ENCODE results near the gene CIB4.

Gene CIB4

GRCh38 chr2:26621469-26622199, 19.5 kb downstream of the CIB4 start:
- H4K91ac ChIP-seq (ENCODE audit: low read length) = no peak overlapping the region
- no peak overlapping the region for H2BK15ac ChIP-seq (ENCODE audit: low read depth, poor library complexity, severe bottlenecking)
- H3K9ac ChIP-seq (ENCODE audit: low read length) = no peak overlapping the region
- no peak overlapping the region for H3K4me3 ChIP-seq (ENCODE audit: insufficient read depth in 1 of 2, low read depth in 1 of 2, low read length in 2 of 2)
- WGBS = 82% methylated on average over 5 of the region's 5 CpGs
- no peak overlapping the region for H3K27ac ChIP-seq (ENCODE audit: low read length, poor library complexity, severe bottlenecking)
- no peak overlapping the region for H3K4me2 ChIP-seq (ENCODE audit: low read length, poor library complexity, severe bottlenecking)
- no peak overlapping the region for H2AFZ ChIP-seq (ENCODE audit: low read depth, low read length)
- peak; percentile 68 for DNase-seq
- peaks cover 4% of the 10 kb centered on the region for H3K4me1 ChIP-seq (ENCODE audit: control insufficient read depth, insufficient read depth, low read depth, low read length)
- H3K18ac ChIP-seq (ENCODE audit: low read depth in 1 of 2, low read length in 2 of 2) = no peak overlapping the region
- no peak overlapping the region for H3K23ac ChIP-seq (ENCODE audit: low read length in 2 of 2)
- H2BK5ac ChIP-seq (ENCODE audit: low read depth, low read length, poor library complexity, severe bottlenecking) = no peak overlapping the region
- no peak overlapping the region for H3K4ac ChIP-seq (ENCODE audit: low read depth in 1 of 2, low read length in 2 of 2)
- no peaks in the 10 kb centered on the region for H3K79me1 ChIP-seq (replicated peaks; ENCODE audit: low read length, poor library complexity, severe bottlenecking)
- H3K14ac ChIP-seq (ENCODE audit: low read length in 2 of 2) = no peak overlapping the region
- peaks cover 40 to 52% of the 10 kb centered on the region in 2 experiments for H3K27me3 ChIP-seq (ENCODE audit: control insufficient read depth in 1 of 2, insufficient read depth in 1 of 2, low read length in 2 of 2)
- no peak overlapping the region for H2BK120ac ChIP-seq (ENCODE audit: low read depth, low read length)
- H3K36me3 ChIP-seq (ENCODE audit: control insufficient read depth in 1 of 2, insufficient read depth in 2 of 2, low read depth in 1 of 2, low read length in 2 of 2) = no peaks in the 10 kb centered on the region
- no peak overlapping the region for H2BK12ac ChIP-seq (ENCODE audit: low read length in 2 of 2)
- peaks cover 7% of the 10 kb centered on the region for H3K9me3 ChIP-seq (ENCODE audit: control insufficient read depth, low read length)
- no peak overlapping the region for H4K8ac ChIP-seq (ENCODE audit: low read length)
- H2AK5ac ChIP-seq (ENCODE audit: low read length, severe bottlenecking) = no peak overlapping the region

GRCh38 chr2:26620031-26620605, 21.0 kb downstream of the CIB4 start:
- H3K9ac ChIP-seq (ENCODE audit: low read length) = no peak overlapping the region
- peaks cover 55 to 67% of the 10 kb centered on the region in 2 experiments for H3K27me3 ChIP-seq (ENCODE audit: control insufficient read depth in 1 of 2, insufficient read depth in 1 of 2, low read length in 2 of 2)
- H3K36me3 ChIP-seq (ENCODE audit: control insufficient read depth in 1 of 2, insufficient read depth in 2 of 2, low read depth in 1 of 2, low read length in 2 of 2) = no peaks in the 10 kb centered on the region
- H3K4me2 ChIP-seq (ENCODE audit: low read length, poor library complexity, severe bottlenecking) = no peak overlapping the region
- no peak overlapping the region for H2BK120ac ChIP-seq (ENCODE audit: low read depth, low read length)
- no peak overlapping the region for H4K8ac ChIP-seq (ENCODE audit: low read length)
- no peak overlapping the region for H2BK15ac ChIP-seq (ENCODE audit: low read depth, poor library complexity, severe bottlenecking)
- H3K9me3 ChIP-seq (ENCODE audit: control insufficient read depth, low read length) = peaks cover 7% of the 10 kb centered on the region
- no peak overlapping the region for H2BK12ac ChIP-seq (ENCODE audit: low read length in 2 of 2)
- H3K27ac ChIP-seq (ENCODE audit: low read length, poor library complexity, severe bottlenecking) = no peak overlapping the region
- H2AK5ac ChIP-seq (ENCODE audit: low read length, severe bottlenecking) = no peak overlapping the region
- H3K4me1 ChIP-seq (ENCODE audit: control insufficient read depth, insufficient read depth, low read depth, low read length) = peaks cover 4% of the 10 kb centered on the region
- no peak overlapping the region for H3K18ac ChIP-seq (ENCODE audit: low read depth in 1 of 2, low read length in 2 of 2)
- H2BK5ac ChIP-seq (ENCODE audit: low read depth, low read length, poor library complexity, severe bottlenecking) = no peak overlapping the region
- no peak overlapping the region for H3K14ac ChIP-seq (ENCODE audit: low read length in 2 of 2)
- 47% methylated on average over 7 of the region's 14 CpGs for WGBS
- no peak overlapping the region for H3K4me3 ChIP-seq (ENCODE audit: insufficient read depth in 1 of 2, low read depth in 1 of 2, low read length in 2 of 2)
- no peak overlapping the region for H2AFZ ChIP-seq (ENCODE audit: low read depth, low read length)
- H3K4ac ChIP-seq (ENCODE audit: low read depth in 1 of 2, low read length in 2 of 2) = no peak overlapping the region
- no peak overlapping the region for H3K23ac ChIP-seq (ENCODE audit: low read length in 2 of 2)
- no peak for DNase-seq
- H4K91ac ChIP-seq (ENCODE audit: low read length) = peak overlapping the region; percentile 50
- no peaks in the 10 kb centered on the region for H3K79me1 ChIP-seq (replicated peaks; ENCODE audit: low read length, poor library complexity, severe bottlenecking)

GRCh38 chr2:26619521-26619951, 21.6 kb downstream of the CIB4 start:
- Histone ChIP-seq H3K36me3 (ENCODE audit: control insufficient read depth in 1 of 2, insufficient read depth in 2 of 2, low read depth in 1 of 2, low read length in 2 of 2) (no peaks in the 10 kb centered on the region), H3K27ac (ENCODE audit: low read length, poor library complexity, severe bottlenecking) (no peak overlapping the region), H3K14ac (ENCODE audit: low read length in 2 of 2) (no peak overlapping the region), H3K27me3 (ENCODE audit: control insufficient read depth in 1 of 2, insufficient read depth in 1 of 2, low read length in 2 of 2) (peaks cover 61 to 73% of the 10 kb centered on the region in 2 experiments), H3K4ac (ENCODE audit: low read depth in 1 of 2, low read length in 2 of 2) (no peak overlapping the region), H3K18ac (ENCODE audit: low read depth in 1 of 2, low read length in 2 of 2) (no peak overlapping the region), H2BK12ac (ENCODE audit: low read length in 2 of 2) (no peak overlapping the region), H2AFZ (ENCODE audit: low read depth, low read length) (no peak overlapping the region), H2BK15ac (ENCODE audit: low read depth, poor library complexity, severe bottlenecking) (no peak overlapping the region), H4K8ac (ENCODE audit: low read length) (no peak overlapping the region), H3K79me1 (replicated peaks; ENCODE audit: low read length, poor library complexity, severe bottlenecking) (no peaks in the 10 kb centered on the region), H4K91ac (ENCODE audit: low read length) (no peak overlapping the region), H3K4me3 (ENCODE audit: insufficient read depth in 1 of 2, low read depth in 1 of 2, low read length in 2 of 2) (no peak overlapping the region), H3K4me2 (ENCODE audit: low read length, poor library complexity, severe bottlenecking) (no peak overlapping the region), H3K23ac (ENCODE audit: low read length in 2 of 2) (no peak overlapping the region), H2BK120ac (ENCODE audit: low read depth, low read length) (no peak overlapping the region), H3K9me3 (ENCODE audit: control insufficient read depth, low read length) (peaks cover 7% of the 10 kb centered on the region), H3K9ac (ENCODE audit: low read length) (no peak overlapping the region), H3K4me1 (ENCODE audit: control insufficient read depth, insufficient read depth, low read depth, low read length) (peaks cover 4% of the 10 kb centered on the region), H2BK5ac (ENCODE audit: low read depth, low read length, poor library complexity, severe bottlenecking) (no peak overlapping the region), H2AK5ac (ENCODE audit: low read length, severe bottlenecking) (no peak overlapping the region)
- WGBS = 62% methylated on average over 8 of the region's 8 CpGs
- DNase-seq = no peak

GRCh38 chr2:26619096-26619495, 22.1 kb downstream of the CIB4 start:
- H2BK120ac ChIP-seq (ENCODE audit: low read depth, low read length) = no peak overlapping the region
- no peak for DNase-seq
- no peak overlapping the region for H3K27ac ChIP-seq (ENCODE audit: low read length, poor library complexity, severe bottlenecking)
- H3K9me3 ChIP-seq (ENCODE audit: control insufficient read depth, low read length) = peaks cover 7% of the 10 kb centered on the region
- H4K8ac ChIP-seq (ENCODE audit: low read length) = no peak overlapping the region
- H3K4me1 ChIP-seq (ENCODE audit: control insufficient read depth, insufficient read depth, low read depth, low read length) = peaks cover 3% of the 10 kb centered on the region
- no peak overlapping the region for H2AK5ac ChIP-seq (ENCODE audit: low read length, severe bottlenecking)
- no peak overlapping the region for H2BK15ac ChIP-seq (ENCODE audit: low read depth, poor library complexity, severe bottlenecking)
- H3K14ac ChIP-seq (ENCODE audit: low read length in 2 of 2) = no peak overlapping the region
- H3K18ac ChIP-seq (ENCODE audit: low read depth in 1 of 2, low read length in 2 of 2) = no peak overlapping the region
- H3K4me3 ChIP-seq (ENCODE audit: insufficient read depth in 1 of 2, low read depth in 1 of 2, low read length in 2 of 2) = no peak overlapping the region
- H2BK12ac ChIP-seq (ENCODE audit: low read length in 2 of 2) = no peak overlapping the region
- no peak overlapping the region for H4K91ac ChIP-seq (ENCODE audit: low read length)
- no peak overlapping the region for H3K9ac ChIP-seq (ENCODE audit: low read length)
- no peak overlapping the region for H3K4ac ChIP-seq (ENCODE audit: low read depth in 1 of 2, low read length in 2 of 2)
- no peak overlapping the region for H2AFZ ChIP-seq (ENCODE audit: low read depth, low read length)
- H3K36me3 ChIP-seq (ENCODE audit: control insufficient read depth in 1 of 2, insufficient read depth in 2 of 2, low read depth in 1 of 2, low read length in 2 of 2) = no peaks in the 10 kb centered on the region
- peaks cover 65 to 77% of the 10 kb centered on the region in 2 experiments for H3K27me3 ChIP-seq (ENCODE audit: control insufficient read depth in 1 of 2, insufficient read depth in 1 of 2, low read length in 2 of 2)
- H3K4me2 ChIP-seq (ENCODE audit: low read length, poor library complexity, severe bottlenecking) = no peak overlapping the region
- H3K23ac ChIP-seq (ENCODE audit: low read length in 2 of 2) = peak overlapping the region in 1 of 2 experiments; percentile 26
- H2BK5ac ChIP-seq (ENCODE audit: low read depth, low read length, poor library complexity, severe bottlenecking) = no peak overlapping the region
- WGBS = 87% methylated on average over 8 of the region's 11 CpGs
- H3K79me1 ChIP-seq (replicated peaks; ENCODE audit: low read length, poor library complexity, severe bottlenecking) = no peaks in the 10 kb centered on the region
